Omental fat pad (tissue), 4 donors: ENCODE measurements around the gene TRAF3IP1. TPM values are rescaled to one million over a fixed set of nuclear protein-coding genes. Genes with fewer than 3 reads are reported as not detected.
"Not testable (repeated sequence)": the region's sequence is repeated elsewhere in the genome, so short reads cannot be mapped to it uniquely, and the experiment has no call there.

ENCODE experiments used
- ATAC-seq: fragments of 150-250 bp; one replicate; pipeline ENCODE4 v1.9.1; 2016; ENCODE audit warnings: mild to moderate bottlenecking, moderate library complexity; ENCODE audit not compliant: low FRiP score
- DNase-seq: peaks from one replicate; pipeline ENCODE4 v3.0.0-alpha.2; 2019; ENCODE audit warnings: low spot score
- CTCF ChIP-seq, 3 donors: fragments of 450-650 bp; IDR thresholded peaks; one replicate each; pipeline ENCODE4 v1.5.1; 2016 to 2017; ENCODE audit warnings: antibody characterized with exemption in 3 of 3, mild to moderate bottlenecking in 3 of 3, moderate library complexity in 2 of 3
- total RNA-seq, 4 donors: library from RNA; depleted of rRNA; stranded (reverse); fragments of >200 nt; gene quantifications; one replicate each; pipeline ENCODE4 v1.1.0, GENCODE V29; 2016

The TRAF3IP1 gene
- total RNA-seq, 4 donors from 2014 or later, result 8.4 to 15.9 (median 12.5) TPM

- DNase-seq (no peak), ATAC-seq (peak; percentile 9)
- no peak for TF ChIP-seq CTCF (IDR thresholded peaks at IDR 0.05)
Measured at GRCh38 chr2:238313289-238313990, 6.9 kb upstream of the TRAF3IP1 start.

GRCh38 chr2:238313991-238314350 is 6.3 kb upstream of the TRAF3IP1 start:
- no peak for TF ChIP-seq CTCF (IDR thresholded peaks at IDR 0.05)
- ATAC-seq (no peak), DNase-seq (no peak)

- ATAC-seq (no peak), DNase-seq (no peak)
- no peak for TF ChIP-seq CTCF (IDR thresholded peaks at IDR 0.05)
Measured at GRCh38 chr2:238314576-238314975, 5.7 kb upstream of the TRAF3IP1 start.

GRCh38 chr2:238315031-238315595 is 5.2 kb upstream of the TRAF3IP1 start:
- DNase-seq (no peak), ATAC-seq (no peak)
- no peak for TF ChIP-seq CTCF (IDR thresholded peaks at IDR 0.05)

- DNase-seq, result no peak
- TF ChIP-seq CTCF (IDR thresholded peaks at IDR 0.05), result no peak
- peak; percentile 22 for ATAC-seq
Measured at GRCh38 chr2:238320648-238321281, 447 bp downstream of the TRAF3IP1 start.

- ATAC-seq (no peak), DNase-seq (no peak)
- TF ChIP-seq CTCF (IDR thresholded peaks at IDR 0.05), result no peak
Measured at GRCh38 chr2:238321467-238321866, 1.1 kb downstream of the TRAF3IP1 start.

DNA sequence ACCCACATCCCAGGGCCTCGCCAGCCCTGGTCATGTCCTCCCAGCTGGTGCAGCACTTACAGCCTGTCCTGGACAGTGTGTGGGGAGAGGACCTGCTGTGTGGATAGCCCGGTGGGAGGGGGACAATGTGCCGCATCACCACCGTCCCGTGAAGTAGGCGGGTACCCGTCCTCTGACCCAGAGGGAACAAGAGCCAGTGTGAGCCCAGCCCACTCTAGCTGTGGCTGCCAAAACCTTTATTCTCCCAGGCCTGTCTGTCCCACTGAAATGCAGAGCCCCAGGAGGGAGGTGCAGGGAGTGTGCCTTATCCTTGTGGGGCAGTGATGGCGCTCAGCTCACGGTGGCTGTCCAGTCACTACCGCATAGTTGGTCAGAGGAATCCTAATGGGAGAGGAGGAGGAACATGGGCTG is 1.7 kb downstream of the TRAF3IP1 start:
- no peak for DNase-seq
- no peak for TF ChIP-seq CTCF (IDR thresholded peaks at IDR 0.05)
- ATAC-seq, result no peak

- DNase-seq, ATAC-seq: not testable (repeated sequence)
Measured at GRCh38 chr2:238324248-238324647, 3.9 kb downstream of the TRAF3IP1 start.
